HG02571 (cell line): Measurements from ENCODE around the gene SPPL2B.
"Not testable (repeated sequence)": the region's sequence is repeated elsewhere in the genome, so short reads cannot be mapped to it uniquely, and the experiment has no call there.

Experiments
- ATAC-seq: cut with Tn5 transposase; IDR thresholded peaks from one replicate; pipeline ENCODE4 v1.9.1; 2021; ENCODE audit warnings: mild to moderate bottlenecking, moderate library complexity; ENCODE audit not compliant: unreplicated experiment

The SPPL2B gene

DNA sequence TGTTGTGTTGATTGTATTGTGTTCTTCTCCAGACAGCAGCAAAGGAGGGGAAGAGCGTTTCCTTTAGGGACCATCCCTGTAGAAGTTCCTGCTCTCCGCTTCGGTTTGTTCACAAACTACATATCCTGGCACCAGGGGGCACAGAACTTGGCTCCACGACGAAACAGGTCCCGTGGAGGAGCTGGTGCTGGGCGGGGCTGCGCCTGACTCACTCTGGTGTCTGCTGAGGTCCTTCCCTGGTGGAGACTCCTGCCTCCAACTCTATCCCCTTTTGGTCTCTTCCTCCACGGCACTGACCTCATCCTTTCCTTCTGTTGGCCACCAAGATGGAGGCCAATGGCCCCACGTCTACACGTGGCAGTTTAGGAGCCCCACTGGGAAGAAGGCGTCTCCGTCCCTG is 46.3 kb downstream of the SPPL2B start:
- ATAC-seq: no peak

DNA sequence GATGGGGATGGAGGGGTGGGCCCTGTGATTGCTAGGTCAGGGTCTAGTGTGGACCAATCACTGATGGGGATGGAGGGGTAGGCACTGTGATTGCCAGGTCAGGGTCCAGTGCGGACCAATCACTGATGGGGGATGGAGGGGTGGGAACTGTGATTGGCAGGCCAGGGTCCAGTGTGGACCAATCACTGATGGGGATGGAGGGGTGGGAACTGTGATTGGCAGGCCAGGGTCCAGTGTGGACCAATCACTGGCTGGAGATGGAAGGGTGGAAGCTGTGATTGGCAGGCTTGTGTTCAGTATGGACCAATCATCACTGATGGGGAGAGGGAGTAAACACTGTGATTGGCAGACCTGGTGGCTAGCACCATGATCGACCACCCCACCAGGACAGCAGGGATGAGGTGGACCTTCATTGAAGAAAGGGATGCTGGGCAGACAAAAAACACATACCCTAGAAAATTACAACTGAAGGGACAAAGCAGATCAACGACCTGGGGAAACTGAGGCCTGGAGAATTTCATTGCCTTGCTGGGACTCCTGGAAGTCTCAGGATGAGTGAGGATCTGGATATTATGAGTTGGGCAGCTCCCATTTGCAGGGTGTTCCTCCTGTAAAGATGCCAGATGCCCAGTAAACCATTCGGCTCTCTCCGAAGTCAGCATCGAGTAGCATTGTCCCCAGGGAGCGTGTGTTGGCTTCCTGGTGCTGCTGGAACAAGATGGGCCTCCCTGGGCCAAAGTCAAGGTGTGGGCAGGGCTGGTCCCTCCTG is 47.1 kb downstream of the SPPL2B start:
- ATAC-seq: no peak

DNA sequence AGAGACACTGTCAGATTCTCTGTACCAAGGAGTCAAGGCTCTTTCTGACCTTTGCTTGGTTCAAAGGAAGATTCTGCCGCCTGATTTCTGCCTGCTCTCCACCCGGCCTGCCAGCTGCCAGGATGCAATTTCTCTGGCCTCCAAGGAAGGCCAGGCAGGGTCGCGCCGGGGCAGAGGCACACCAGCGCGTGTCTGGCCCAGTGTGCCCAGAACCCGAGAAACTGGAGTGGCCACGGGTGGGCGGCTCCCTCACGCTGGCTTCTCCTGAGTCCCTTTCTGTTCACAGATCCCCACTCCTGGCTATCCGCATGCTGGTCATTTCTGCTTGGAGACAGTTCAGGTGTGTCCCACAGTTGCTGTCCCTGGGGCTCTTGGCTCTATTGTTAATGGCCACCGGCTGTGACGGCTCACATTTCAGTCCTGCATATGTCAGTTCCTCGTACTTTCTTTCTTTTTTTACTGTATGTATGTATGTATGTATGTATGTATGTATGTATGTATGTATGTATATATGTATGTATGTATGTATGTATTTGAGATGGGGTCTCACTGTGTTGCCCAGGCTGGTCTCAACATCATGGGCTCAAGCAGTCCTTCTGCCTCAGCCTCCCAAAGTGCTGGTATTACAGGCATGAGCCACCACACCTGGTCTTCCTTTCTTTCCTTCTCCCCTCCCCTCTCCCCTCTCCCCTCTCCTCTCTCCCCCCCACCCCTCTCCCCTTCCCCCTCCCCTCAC is 48.5 kb downstream of the SPPL2B start:
- ATAC-seq: no peak

DNA sequence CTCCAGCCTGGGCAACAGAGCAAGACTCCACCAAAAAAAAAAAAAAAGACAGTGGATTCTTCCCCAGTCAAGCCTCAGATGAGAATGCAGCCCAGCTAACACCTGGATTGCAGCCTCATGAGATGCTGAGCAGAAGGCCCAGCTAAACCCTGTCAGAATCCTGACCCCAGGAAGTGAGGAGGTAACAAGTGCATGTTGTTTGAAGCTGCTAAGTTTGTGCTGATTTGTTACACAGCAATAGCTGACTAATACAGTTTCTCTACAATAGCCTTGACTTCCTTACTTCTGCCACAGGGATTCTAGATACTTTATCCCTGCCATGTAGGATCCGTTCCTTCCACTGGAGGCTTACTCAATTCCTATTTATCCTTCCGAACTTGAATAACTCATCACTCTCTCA is 52.1 kb downstream of the SPPL2B start:
- no peak for ATAC-seq

DNA sequence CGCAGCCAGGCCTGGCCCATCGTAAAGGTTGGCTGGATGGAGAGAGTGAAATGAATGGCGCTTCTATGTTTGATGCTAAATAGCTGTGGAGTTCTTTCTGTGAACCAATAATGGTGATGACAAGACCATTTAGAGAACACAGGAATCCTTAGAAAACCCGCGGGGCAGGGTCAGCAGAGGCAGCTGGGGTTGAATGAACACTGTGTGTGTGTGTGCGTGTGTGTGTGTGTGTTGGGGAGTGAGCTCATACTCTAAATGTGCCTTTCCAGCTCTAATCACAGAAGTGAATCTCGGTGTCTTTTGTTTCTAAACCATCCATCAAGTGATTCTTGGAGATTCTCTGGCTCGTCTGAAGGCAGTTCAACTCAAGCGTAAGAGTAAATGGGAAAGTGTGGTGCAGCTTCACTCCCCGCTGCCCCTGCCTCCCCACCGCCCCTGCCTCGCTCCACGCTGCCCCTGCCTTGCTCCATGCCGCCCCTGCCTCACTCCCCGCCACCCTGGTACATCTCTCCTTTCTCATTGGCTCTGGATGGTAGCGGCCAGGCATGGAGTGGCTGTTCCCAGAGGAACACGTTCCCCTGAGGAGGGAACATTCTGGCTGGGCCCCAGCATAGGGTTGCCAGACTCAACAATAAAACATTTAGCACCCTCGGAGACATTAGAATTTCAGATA is 52.8 kb downstream of the SPPL2B start:
- no peak for ATAC-seq

DNA sequence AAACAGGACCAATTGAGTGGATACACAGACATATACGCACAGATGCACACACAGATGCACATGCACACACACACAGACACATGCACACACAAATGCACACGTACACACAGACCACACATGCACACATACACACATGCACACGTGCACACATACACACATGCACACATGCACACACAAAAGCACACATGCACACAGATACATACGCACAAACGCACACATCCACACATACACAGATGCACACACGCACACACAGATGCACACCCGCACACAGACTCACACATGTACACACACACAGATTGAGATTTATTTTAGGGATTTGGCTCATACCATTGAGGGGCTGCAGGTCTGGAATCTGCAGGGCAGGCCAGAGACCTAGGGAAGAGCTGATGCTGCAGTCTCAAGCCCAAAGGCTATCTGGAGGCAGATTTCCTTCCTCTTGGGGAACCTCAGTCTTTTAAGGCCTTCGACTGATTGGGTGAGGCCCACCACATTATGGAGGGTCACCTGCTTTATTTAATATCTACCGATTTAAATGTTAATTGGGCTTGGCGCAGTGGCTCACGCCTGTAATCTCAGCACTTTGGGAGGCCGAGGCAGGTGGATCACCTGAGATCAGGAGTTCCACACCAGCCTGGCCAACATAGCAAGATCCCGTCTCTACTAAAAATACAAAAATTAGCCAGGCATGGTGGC is 54.2 kb downstream of the SPPL2B start:
- ATAC-seq: no peak

DNA sequence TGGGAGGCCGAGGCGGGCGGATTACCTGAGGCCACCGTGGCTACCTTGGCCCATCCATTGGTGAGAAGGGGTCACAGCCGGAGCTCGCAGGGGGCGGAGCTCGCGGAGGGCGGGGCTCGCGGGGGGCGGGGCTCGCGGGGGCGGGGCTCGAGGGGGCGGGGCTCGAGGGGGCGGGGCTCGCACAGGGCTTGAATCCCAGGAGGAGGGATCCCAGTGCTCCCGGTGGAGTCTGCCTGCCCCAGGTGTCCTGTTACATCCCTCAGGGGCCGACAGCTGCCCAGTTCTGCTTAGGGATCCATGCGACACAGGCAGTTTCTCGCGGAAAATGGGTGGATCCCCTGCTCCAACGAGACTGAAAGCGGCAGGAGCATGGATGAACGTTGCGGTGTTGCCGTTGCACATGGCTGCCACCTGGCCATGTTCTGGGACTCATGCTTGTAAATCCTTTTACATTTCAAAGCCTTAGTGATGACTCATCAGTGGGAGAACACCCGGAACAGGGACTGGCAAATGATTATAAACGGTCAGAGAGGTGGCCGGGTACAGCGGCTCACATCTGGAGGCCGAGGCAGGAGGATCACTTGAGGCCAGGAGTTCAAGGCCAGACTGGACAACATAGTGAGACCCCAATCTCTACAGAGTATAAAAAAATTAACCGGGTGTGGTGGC is 56.7 kb downstream of the SPPL2B start:
- no peak for ATAC-seq

DNA sequence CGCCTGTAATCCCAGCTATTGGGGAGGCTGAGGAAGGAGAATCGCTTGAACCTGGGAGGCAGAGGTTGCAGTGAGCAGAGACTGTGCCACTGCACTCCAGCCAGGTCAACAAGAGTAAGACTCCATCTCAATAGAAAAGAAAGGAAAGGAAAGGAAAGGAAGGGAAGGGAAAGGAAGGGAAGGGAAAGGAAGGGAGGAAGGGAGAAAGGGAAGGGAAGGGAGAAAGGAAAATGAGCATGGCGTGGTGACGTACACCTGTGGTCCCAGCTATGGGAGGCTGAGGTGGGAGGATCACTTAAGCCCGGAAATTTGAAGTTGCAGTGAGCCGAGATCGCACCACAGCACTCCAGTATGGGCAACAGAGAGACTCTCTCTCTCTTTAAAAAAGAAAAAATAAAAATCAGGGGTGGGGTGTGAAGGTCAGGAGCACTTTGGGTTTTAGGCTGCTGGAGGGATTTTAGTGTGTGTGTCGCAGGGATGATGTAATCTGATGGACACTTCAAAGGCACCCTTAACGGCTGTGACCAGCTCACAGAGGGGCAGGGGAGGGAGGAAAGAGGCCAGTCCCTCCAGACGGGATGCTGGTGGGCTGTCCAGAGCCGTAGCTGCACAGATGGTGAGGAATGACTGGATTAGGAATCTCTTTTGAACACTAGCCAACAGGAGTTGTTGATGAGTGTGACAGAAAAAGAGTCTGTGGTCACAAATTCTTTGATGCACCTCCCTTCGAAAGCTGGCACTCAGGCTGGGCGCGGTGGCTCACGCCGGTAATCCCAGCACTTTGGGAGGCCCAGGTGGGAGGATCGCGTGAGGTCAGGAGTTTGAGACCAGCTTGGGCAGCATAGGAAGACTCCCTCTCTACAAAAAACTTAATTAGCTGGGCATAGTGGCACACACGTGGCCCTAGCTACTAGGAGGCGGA is 59.1 kb downstream of the SPPL2B start:
- no peak for ATAC-seq

DNA sequence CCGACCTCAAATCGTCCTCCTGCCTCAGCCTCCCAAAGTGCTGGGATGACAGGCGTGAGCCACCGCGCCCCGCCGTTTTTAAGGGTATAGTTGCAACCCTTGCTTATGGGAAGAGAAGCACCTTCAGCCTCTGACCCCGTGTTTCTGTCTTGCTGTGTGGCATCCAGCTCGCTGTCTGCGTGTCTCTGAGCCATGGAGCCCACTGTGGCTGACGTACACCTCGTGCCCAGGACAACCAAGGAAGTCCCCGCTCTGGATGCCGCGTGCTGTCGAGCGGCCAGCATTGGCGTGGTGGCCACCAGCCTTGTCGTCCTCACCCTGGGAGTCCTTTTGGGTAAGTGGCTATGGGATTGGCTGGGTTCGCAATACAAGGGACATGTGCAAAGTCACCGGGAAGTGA is 61.1 kb downstream of the SPPL2B start:
- no peak for ATAC-seq

DNA sequence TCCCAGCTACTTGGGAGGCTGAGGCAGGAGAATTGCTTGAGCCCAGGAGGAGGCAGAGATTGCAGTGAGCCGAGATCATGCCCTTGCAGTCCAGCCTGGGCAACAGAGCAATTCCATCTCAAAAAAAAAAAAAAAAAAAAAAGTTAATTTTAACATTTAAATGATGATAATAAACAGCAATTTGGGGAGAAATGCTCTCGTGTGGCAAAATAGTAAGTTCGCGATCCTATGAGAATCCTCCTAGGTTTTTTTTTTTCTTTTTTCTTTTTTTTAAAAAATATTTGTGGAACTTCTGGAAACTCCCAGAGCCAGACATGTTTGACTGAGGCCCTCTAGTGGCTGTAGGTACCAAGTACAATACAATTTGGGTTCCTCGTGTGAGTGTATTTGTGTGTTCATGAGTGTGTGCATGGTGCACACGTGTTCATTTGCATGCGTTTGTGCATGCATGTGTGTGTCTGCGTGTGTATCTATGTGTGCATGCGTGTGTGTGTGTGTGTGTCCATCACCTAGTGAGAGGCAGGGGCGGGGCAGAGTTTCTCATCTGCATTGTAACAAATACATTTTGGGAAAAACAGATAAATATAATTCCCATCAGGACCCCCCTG is 62.7 kb downstream of the SPPL2B start:
- ATAC-seq: no peak

DNA sequence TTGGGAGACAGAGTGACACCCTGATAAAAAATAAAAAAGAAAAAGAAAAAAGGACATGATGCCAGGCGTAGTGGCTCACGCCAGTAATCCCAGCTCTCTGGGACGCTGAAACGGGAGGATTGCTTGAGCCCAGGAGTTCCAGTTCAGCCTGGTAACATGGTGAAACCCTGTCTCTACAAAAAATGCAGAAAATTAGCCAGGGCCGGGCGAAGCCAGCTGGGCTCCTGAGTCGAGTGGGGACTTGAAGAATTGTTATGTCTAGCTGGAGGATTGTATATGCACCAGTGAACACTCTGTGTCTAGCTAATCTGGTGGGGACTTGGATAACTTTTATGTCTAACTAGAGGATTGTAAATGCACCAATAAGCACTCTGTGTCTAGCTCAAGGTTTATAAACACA is 63.9 kb downstream of the SPPL2B start:
- no peak for ATAC-seq

DNA sequence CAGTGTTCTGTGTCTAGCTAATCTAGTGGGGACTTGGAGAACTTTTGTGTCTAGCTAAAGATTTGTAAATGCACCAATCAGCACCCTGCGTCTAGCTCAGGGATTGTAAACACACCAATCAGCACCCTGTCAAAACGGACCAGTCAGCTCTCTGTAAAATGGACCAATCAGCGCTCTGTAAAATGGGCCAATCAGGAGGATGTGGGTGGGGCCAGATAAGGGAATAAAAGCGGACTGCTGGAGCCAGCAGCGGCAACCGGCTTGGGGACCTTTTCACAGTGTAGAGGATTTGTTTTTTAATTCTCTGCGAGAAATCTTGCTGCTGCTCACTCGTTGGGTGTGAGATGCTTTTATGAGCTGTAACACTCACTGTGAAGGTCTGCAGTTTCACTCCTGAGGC is 64.4 kb downstream of the SPPL2B start:
- not testable (repeated sequence) for ATAC-seq

DNA sequence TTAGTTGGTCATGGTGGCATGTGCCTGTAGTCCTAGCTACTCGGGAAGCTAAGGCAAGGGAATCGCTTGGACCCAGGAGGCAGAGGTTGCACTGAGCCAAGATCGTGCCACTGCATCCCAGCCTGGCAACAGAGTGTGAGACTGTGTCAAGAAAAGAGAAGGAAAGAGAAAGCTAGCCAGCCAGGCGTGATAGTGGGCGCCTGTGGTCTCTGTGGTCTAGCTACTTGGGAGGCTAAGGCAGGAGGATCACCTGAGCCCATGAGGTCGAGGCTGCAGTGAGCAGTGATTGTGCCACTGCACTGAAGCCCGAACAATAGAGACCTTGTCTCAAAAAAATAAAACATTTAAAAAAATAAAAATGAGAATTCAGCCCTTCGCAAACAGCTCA is 65.6 kb downstream of the SPPL2B start:
- no peak for ATAC-seq

DNA sequence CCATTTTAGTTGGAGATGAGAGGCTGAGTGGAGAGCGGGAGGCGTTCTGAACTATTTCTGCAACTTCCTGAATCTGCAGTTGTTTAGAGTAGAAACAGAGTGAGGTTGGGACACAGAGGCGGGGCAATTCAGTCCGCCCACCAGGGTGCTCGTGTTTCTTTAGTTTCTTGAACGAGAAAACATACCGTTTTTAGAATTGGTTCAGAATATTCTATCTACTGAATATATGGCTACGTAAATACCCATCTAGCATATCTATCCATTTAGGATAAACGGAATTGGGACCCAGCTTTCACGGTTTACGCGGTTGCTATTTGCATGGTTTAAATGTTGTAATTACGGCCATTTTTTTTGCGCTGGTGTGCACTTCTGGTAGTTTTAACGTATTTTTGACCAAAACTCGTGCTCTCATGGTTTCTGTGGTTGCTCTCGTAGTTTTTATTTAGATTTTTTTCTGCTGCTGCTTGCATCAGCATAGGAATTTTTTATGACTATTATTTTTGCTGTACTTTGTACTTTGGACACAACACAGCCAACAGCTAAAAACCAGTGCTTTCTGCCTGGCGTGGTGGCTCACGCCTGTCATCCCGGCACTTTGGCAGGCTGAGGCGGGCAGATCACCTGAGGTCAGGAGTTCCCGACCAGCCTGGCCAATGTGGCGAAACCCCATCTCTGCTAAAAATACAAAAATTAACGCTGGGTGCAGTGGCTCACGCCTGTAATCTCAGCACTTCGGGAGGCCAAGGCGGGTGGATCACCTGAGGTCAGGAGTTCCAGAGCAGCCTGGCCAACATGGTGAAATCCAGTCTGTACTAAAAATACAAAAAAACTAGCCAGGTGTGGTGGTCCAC is 66.2 kb downstream of the SPPL2B start:
- ATAC-seq: no peak

DNA sequence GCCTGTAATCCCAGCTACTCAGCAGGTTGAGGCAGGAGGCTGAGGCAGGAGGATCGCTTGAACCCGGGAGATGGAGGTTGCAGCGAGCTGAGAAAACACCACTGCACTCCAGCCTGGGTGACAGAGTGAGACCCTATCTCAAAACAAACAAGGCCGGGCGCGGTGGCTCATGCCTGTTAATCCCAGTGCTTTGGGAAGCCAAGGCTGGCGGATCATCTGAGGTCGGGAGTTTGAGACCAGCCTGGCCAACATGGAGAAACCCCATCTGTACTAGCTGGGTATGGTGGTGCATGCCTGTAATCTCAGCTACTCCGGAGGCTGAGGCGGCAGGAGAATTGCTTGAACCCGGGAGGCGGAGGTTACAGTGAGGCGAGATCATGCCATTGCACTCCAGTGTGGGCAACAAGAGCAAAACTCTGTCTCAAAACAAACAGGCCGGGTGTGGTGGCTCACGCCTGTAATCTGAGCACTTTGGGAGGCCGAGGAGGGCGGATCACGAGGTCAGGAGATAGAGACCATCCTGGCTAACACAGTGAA is 66.9 kb downstream of the SPPL2B start:
- not testable (repeated sequence) for ATAC-seq

DNA sequence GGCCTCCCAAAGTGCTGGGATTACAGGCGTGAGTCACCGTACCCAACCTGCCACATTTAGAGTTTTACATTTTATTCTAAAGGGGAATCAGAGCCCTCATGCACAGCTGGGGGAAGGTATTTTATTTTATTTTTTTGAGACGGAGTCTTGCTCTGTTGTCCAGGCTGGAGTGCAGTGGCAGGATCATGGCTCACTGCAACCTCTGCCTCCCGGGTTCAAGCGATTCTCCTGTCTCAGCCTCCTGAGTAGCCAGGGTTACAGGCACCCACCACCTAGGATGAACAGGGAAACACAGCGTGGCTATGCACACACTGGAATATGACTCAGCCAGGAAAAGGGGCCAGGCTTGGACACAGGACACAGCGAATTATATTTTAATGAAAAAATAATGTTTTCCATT is 68.7 kb downstream of the SPPL2B start:
- ATAC-seq: not testable (repeated sequence)

DNA sequence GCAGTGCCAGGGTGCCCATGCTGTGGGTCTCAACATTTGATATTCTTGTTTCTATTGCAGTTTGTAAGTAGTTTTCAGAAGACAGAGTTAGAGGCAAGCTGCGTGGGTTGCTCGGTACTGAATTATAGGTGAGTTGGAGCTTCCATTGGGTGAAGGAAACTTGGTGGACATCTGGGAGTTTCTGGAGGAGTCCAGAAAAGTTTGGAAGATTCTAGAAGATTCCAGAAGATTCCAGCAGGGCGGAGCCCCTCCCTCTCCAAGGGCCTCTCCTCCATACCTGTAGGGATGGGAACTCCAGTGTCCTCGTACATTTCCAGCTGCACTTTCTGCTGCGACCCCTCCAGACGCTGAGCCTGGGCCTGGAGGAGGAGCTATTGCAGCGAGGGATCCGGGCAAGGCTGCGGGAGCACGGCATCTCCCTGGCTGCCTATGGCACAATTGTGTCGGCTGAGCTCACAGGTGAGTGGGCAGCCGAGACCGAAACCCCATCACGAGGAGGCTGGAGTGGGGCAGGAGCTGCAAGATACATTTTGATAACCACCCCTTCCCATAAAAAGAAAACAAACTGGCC is 70.3 kb downstream of the SPPL2B start:
- no peak for ATAC-seq

DNA sequence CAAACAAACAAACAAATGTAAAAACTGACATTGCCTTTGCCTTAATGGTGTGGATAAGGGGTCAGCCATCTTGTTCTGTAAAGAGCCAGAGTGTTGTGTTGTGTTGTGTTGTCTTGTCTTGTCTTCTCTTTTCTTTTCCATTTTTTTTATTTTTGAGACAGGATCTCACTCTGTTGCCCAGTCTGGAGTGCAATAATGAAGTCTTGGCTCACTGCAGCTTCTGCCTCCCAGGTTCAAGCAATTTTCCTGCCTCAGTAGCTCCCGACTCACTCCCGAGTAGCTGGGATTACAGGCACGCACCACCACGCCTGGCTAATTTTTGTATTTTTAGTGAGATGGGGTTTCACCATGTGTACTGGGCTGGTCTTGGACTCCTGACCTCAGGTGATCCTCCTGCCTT is 71.1 kb downstream of the SPPL2B start:
- ATAC-seq: no peak
